ENCODE data around the gene FRAS1.
"Not testable (repeated sequence)": the region's sequence is repeated elsewhere in the genome, so short reads cannot be mapped to it uniquely, and the experiment has no call there.

The FRAS1 gene

DNA sequence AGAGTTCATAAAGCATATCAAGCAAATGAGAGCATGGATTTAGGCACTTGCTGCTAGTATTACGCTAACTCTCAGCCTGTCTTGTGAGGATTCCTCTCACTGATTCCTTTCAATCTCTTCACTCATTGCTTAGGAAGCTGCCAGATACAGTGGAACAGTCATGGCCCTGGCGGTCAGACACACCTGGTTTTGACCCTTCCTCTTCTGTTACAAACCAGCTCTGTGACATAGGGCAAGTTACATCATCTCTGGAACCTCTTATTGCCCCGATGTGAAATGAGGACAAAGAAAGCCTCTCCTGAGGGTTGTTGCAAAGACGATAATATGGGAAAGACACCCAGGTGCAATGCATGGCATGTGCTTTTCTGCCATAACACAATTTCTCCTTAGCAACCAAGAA, 12.2 kb downstream of the FRAS1 start:
- no peaks in the 10 kb centered on the region for H3K9me3 ChIP-seq (ENCODE audit: low read length)
- no peak overlapping the region for H3K4me3 ChIP-seq (ENCODE audit: low read length)
- no peaks in the 10 kb centered on the region for H3K27me3 ChIP-seq (ENCODE audit: insufficient read depth, low read length)
- no peaks in the 10 kb centered on the region for H3K36me3 ChIP-seq (ENCODE audit: insufficient read depth, low read length)
- H3K4me1 ChIP-seq (ENCODE audit: insufficient read depth, low read length), result peaks cover 10% of the 10 kb centered on the region
- H2AFZ ChIP-seq (ENCODE audit: low read depth, low read length), result no peak overlapping the region

DNA sequence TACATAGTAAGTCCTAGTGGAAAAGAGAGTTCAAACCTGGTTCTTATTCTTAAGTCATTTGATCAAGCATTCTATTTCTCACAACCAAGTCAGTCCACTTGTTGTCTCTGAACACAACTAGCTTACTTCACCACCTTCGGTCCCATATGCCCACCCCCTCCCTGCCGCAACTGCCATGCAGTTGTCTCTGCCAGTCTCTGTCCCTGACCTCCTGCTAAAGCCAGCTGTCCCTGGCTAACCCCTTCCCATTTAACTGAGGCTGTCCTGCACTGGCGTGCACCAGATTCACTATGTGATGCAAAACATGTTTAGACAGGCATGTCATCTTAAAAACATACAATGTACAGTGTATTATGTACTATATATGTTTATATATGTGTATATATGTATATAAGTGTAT, 12.7 kb downstream of the FRAS1 start:
- no peaks in the 10 kb centered on the region for H3K36me3 ChIP-seq (ENCODE audit: insufficient read depth, low read length)
- peaks cover 16% of the 10 kb centered on the region for H3K4me1 ChIP-seq (ENCODE audit: insufficient read depth, low read length)
- no peak overlapping the region for H2AFZ ChIP-seq (ENCODE audit: low read depth, low read length)
- no peak overlapping the region for H3K4me3 ChIP-seq (ENCODE audit: low read length)
- H3K27me3 ChIP-seq (ENCODE audit: insufficient read depth, low read length), result no peaks in the 10 kb centered on the region
- no peaks in the 10 kb centered on the region for H3K9me3 ChIP-seq (ENCODE audit: low read length)

DNA sequence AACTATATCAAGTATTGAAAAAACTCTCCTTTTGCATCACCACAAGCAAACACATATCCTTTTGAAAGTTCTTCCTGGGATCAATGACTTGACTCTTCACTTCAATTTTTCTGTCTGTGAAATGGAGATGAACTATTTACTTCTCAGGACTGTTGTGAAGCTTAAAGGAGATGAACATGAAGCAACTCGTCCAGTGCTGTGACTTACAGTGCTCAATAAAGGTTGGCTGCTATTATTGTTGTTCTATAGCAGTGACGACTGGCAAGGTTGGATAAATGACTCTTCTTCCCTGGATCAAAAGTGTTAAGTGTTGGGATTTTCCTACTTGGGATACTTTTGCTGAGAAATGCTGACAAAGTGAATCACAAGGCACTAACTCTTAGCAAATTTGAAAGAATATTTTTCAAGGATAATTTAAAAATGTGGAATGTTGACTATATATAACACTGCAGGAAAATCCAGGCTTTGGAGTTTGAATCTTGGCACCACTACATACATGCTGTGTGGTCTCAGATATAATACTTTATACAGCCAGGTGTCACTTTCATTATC, 13.7 kb downstream of the FRAS1 start:
- peaks cover 25% of the 10 kb centered on the region for H3K4me1 ChIP-seq (ENCODE audit: insufficient read depth, low read length)
- no peak overlapping the region for H3K4me3 ChIP-seq (ENCODE audit: low read length)
- no peaks in the 10 kb centered on the region for H3K27me3 ChIP-seq (ENCODE audit: insufficient read depth, low read length)
- H3K36me3 ChIP-seq (ENCODE audit: insufficient read depth, low read length), result no peaks in the 10 kb centered on the region
- no peak overlapping the region for H2AFZ ChIP-seq (ENCODE audit: low read depth, low read length)
- no peaks in the 10 kb centered on the region for H3K9me3 ChIP-seq (ENCODE audit: low read length)

DNA sequence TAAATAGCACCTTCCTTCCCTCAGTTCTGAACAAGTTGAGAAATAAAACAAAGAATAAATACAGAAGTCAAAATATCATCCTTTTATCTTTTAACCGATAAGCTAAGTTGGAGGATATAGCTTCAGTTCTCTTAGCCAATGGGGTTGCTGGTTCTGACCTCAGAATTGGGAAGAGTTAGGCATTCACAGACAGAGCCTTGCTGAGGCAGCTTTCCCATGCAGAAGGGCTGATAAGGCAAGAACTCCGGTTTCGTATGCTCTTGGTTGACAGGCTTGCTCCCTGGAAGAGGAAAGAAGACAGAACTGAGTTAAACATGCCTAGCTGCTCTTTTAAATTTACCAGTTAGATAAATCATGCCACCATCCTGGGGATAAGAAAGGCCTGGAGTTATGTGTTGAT, 17.6 kb downstream of the FRAS1 start:
- Histone ChIP-seq H3K9me3 (ENCODE audit: low read length) (no peaks in the 10 kb centered on the region), H3K36me3 (ENCODE audit: insufficient read depth, low read length) (no peaks in the 10 kb centered on the region), H3K4me3 (ENCODE audit: low read length) (no peak overlapping the region), H3K4me1 (ENCODE audit: insufficient read depth, low read length) (peaks cover 39% of the 10 kb centered on the region), H2AFZ (ENCODE audit: low read depth, low read length) (no peak overlapping the region), H3K27me3 (ENCODE audit: insufficient read depth, low read length) (no peaks in the 10 kb centered on the region)

DNA sequence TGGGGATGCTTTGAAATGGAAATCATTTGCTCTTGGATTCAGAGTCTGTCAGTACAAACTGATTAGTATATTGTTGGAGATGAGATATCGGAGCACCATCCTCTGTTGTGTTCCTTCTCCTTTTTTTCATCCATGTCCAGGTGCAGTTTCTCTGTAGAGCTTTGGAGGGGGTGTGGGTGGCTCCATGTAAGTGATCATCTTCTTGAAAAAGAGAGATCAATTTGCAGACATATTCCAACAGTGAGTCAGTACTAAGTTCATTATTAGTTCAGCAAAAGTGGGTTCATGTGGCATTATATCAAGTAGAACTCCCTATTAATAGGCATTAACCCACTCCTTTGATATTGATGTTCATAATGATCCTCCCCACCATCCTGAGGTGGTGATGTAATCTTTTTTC, 18.9 kb downstream of the FRAS1 start:
- Histone ChIP-seq H3K27me3 (ENCODE audit: insufficient read depth, low read length) (no peaks in the 10 kb centered on the region), H2AFZ (ENCODE audit: low read depth, low read length) (no peak overlapping the region), H3K4me3 (ENCODE audit: low read length) (no peak overlapping the region), H3K4me1 (ENCODE audit: insufficient read depth, low read length) (peaks cover 39% of the 10 kb centered on the region), H3K36me3 (ENCODE audit: insufficient read depth, low read length) (no peaks in the 10 kb centered on the region), H3K9me3 (ENCODE audit: low read length) (no peaks in the 10 kb centered on the region)

GRCh38 chr4:78078101-78078500, 21.0 kb downstream of the FRAS1 start:
- Histone ChIP-seq H2AFZ (ENCODE audit: low read depth, low read length) (no peak overlapping the region), H3K9me3 (ENCODE audit: low read length) (no peaks in the 10 kb centered on the region), H3K4me3 (ENCODE audit: low read length) (no peak overlapping the region), H3K36me3 (ENCODE audit: insufficient read depth, low read length) (no peaks in the 10 kb centered on the region), H3K4me1 (ENCODE audit: insufficient read depth, low read length) (peaks cover 39% of the 10 kb centered on the region), H3K27me3 (ENCODE audit: insufficient read depth, low read length) (no peaks in the 10 kb centered on the region)

- Histone ChIP-seq H2AFZ (ENCODE audit: low read depth, low read length) (no peak overlapping the region), H3K4me1 (ENCODE audit: insufficient read depth, low read length) (peaks cover 23% of the 10 kb centered on the region), H3K27me3 (ENCODE audit: insufficient read depth, low read length) (no peaks in the 10 kb centered on the region), H3K9me3 (ENCODE audit: low read length) (no peaks in the 10 kb centered on the region), H3K4me3 (ENCODE audit: low read length) (no peak overlapping the region), H3K36me3 (ENCODE audit: insufficient read depth, low read length) (no peaks in the 10 kb centered on the region)
Observed at GRCh38 chr4:78079726-78080430, 22.8 kb downstream of the FRAS1 start.

DNA sequence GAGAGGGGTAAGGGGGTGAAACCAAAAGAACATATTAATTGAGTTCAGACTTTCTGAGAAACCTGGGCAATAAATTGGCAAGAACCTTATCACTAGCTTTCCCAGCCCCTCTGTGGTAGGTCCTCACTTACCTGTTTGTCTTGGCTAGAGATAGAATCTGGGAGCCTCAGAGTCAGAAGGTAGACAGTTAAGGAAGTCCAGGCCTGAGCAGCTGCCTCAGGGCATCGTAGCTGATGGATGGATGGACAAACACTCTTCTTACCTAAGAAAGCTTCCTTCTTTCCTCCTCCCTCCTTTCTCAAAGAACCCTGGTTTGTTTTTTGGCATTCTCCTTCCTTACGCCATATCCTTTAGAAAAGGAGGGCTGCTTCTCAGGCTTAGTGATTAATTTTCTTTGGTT, 24.4 kb downstream of the FRAS1 start:
- no peaks in the 10 kb centered on the region for H3K27me3 ChIP-seq (ENCODE audit: insufficient read depth, low read length)
- no peaks in the 10 kb centered on the region for H3K9me3 ChIP-seq (ENCODE audit: low read length)
- no peak overlapping the region for H2AFZ ChIP-seq (ENCODE audit: low read depth, low read length)
- H3K36me3 ChIP-seq (ENCODE audit: insufficient read depth, low read length), result no peaks in the 10 kb centered on the region
- no peak overlapping the region for H3K4me3 ChIP-seq (ENCODE audit: low read length)
- H3K4me1 ChIP-seq (ENCODE audit: insufficient read depth, low read length), result peaks cover 6% of the 10 kb centered on the region

GRCh38 chr4:78083035-78083434, 25.9 kb downstream of the FRAS1 start:
- Histone ChIP-seq H3K9me3 (ENCODE audit: low read length) (no peaks in the 10 kb centered on the region), H3K36me3 (ENCODE audit: insufficient read depth, low read length) (no peaks in the 10 kb centered on the region), H3K27me3 (ENCODE audit: insufficient read depth, low read length) (no peaks in the 10 kb centered on the region), H3K4me1 (ENCODE audit: insufficient read depth, low read length) (no peaks in the 10 kb centered on the region), H2AFZ (ENCODE audit: low read depth, low read length) (no peak overlapping the region), H3K4me3 (ENCODE audit: low read length) (no peak overlapping the region)

- Histone ChIP-seq H3K4me3 (ENCODE audit: low read length) (no peak overlapping the region), H3K36me3 (ENCODE audit: insufficient read depth, low read length) (no peaks in the 10 kb centered on the region), H3K9me3 (ENCODE audit: low read length) (no peaks in the 10 kb centered on the region), H3K4me1 (ENCODE audit: insufficient read depth, low read length) (peaks cover 9% of the 10 kb centered on the region), H3K27me3 (ENCODE audit: insufficient read depth, low read length) (no peaks in the 10 kb centered on the region), H2AFZ (ENCODE audit: low read depth, low read length) (no peak overlapping the region)
Observed at GRCh38 chr4:78091534-78091933, 34.4 kb downstream of the FRAS1 start.

DNA sequence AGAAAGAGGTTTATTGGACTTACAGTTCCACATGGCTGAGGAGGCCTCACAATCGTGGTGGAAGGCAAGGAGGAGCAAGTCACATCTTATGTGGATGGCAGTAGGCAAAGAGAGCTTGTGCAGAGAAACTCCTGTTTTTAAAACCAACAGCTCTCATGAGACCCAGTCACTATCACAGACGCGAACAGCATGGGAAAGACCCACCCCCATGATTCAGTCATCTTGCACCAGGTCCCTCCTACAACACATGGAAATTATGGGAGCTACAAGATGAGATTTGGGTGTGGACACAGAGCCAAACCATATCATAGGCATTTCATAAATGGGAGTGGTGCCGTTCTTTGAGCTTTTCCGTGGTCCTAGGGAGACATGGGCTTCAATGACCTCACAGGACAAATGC, 35.2 kb downstream of the FRAS1 start:
- H3K4me1 ChIP-seq (ENCODE audit: insufficient read depth, low read length); H3K27me3 ChIP-seq (ENCODE audit: insufficient read depth, low read length): not testable (repeated sequence)

GRCh38 chr4:78092850-78093249, 35.7 kb downstream of the FRAS1 start:
- Histone ChIP-seq H3K36me3 (ENCODE audit: insufficient read depth, low read length) (no peaks in the 10 kb centered on the region), H3K9me3 (ENCODE audit: low read length) (no peaks in the 10 kb centered on the region), H3K4me3 (ENCODE audit: low read length) (no peak overlapping the region), H2AFZ (ENCODE audit: low read depth, low read length) (no peak overlapping the region), H3K27me3 (ENCODE audit: insufficient read depth, low read length) (no peaks in the 10 kb centered on the region), H3K4me1 (ENCODE audit: insufficient read depth, low read length) (peaks cover 9% of the 10 kb centered on the region)

More for the DNA sequence above, 35.2 kb downstream of the FRAS1 start:
- H3K9me3 ChIP-seq (ENCODE audit: low read length); H2AFZ ChIP-seq (ENCODE audit: low read depth, low read length); H3K36me3 ChIP-seq (ENCODE audit: insufficient read depth, low read length); H3K4me3 ChIP-seq (ENCODE audit: low read length): not testable (repeated sequence)

GRCh38 chr4:78095081-78095480, 38.0 kb downstream of the FRAS1 start:
- H3K4me1 ChIP-seq (ENCODE audit: insufficient read depth, low read length), result peaks cover 10% of the 10 kb centered on the region
- H3K36me3 ChIP-seq (ENCODE audit: insufficient read depth, low read length), result no peaks in the 10 kb centered on the region
- no peaks in the 10 kb centered on the region for H3K27me3 ChIP-seq (ENCODE audit: insufficient read depth, low read length)
- H3K9me3 ChIP-seq (ENCODE audit: low read length), result no peaks in the 10 kb centered on the region
- no peak overlapping the region for H2AFZ ChIP-seq (ENCODE audit: low read depth, low read length)
- no peak overlapping the region for H3K4me3 ChIP-seq (ENCODE audit: low read length)

DNA sequence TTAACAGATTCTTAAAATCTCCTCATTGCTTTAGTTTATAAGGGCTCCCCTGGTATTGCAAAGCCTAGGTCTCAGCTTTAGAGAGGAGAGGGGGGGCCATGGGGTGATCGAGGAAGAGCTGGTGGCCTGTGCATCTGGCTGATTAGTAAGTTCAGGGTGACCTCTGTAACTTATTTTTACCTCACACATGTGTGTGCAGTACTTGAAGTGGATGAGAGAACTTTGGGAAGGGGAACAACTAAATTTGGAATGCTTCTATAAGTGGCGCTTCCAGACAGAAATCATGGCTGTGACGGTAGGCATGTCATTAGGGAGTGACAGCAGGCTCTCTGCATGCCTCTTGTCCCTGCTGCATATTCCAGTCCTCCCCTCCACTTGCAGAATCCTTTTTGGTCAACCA, 41.9 kb downstream of the FRAS1 start:
- H2AFZ ChIP-seq (ENCODE audit: low read depth, low read length), result no peak overlapping the region
- no peaks in the 10 kb centered on the region for H3K9me3 ChIP-seq (ENCODE audit: low read length)
- no peaks in the 10 kb centered on the region for H3K27me3 ChIP-seq (ENCODE audit: insufficient read depth, low read length)
- H3K36me3 ChIP-seq (ENCODE audit: insufficient read depth, low read length), result no peaks in the 10 kb centered on the region
- no peak overlapping the region for H3K4me3 ChIP-seq (ENCODE audit: low read length)
- peaks cover 9% of the 10 kb centered on the region for H3K4me1 ChIP-seq (ENCODE audit: insufficient read depth, low read length)

Data from neuron (in vitro differentiated cells).